H54 (cell line): ENCODE results near the gene TTLL1.

Source experiments
- DNase-seq: peaks from one replicate; pipeline ENCODE4 v3.0.0; 2011; ENCODE audit warnings: low spot score, mixed read lengths; ENCODE audit not compliant: insufficient read length
- FAIRE-seq: peaks from 3 replicates; lab custom pipeline; 2011; peaks lifted over from hg19 to GRCh38; lab: Jason Lieb, UNC
- POLR2A ChIP-seq: IDR thresholded peaks from 2 replicates; pipeline ENCODE4 v1.6.1; 2011; ENCODE audit warnings: low read depth, mild to moderate bottlenecking, low read length

The TTLL1 gene

GRCh38 chr22:42992886-42993479 is 96.2 kb downstream of the TTLL1 start:
- DNase-seq, result no peak
- no peak for TF ChIP-seq POLR2A
- FAIRE-seq, result no peak

- no peak for FAIRE-seq
- no peak for TF ChIP-seq POLR2A
- no peak for DNase-seq
Measured at GRCh38 chr22:42992092-42992491, 97.1 kb downstream of the TTLL1 start.

DNA sequence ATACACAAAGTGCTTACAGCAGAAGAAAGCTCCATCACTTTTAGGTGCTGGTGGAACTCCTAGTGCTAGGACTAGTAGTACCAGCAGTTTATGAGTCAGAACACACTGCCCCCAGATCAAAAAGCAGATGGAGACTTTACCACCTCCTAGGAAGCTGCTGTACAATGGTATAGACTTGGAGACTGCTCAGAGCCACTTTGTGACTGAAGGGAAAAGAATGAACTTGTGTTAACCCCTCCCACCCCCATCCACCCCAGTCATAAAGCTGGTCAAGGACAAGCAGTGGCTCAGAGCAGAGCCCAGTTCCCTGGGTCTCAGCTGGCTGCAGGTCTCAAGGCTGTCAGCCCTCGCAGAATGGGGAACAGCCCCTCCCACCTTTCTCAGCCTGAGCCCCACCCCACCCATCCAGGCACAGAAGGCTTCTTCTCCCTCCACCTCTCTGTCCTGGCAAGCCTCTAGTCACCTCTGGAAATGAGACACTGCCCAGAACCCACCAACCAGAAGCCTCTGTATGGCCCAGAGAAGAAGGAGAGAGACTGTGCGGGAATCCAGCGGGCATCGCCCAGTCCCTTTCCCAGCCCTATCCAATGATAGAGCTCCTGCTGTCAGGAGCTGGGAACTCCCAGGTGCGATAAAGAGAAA is 98.1 kb downstream of the TTLL1 start:
- TF ChIP-seq POLR2A, result no peak
- FAIRE-seq (peak; percentile 89), DNase-seq (peak; percentile 68)

DNA sequence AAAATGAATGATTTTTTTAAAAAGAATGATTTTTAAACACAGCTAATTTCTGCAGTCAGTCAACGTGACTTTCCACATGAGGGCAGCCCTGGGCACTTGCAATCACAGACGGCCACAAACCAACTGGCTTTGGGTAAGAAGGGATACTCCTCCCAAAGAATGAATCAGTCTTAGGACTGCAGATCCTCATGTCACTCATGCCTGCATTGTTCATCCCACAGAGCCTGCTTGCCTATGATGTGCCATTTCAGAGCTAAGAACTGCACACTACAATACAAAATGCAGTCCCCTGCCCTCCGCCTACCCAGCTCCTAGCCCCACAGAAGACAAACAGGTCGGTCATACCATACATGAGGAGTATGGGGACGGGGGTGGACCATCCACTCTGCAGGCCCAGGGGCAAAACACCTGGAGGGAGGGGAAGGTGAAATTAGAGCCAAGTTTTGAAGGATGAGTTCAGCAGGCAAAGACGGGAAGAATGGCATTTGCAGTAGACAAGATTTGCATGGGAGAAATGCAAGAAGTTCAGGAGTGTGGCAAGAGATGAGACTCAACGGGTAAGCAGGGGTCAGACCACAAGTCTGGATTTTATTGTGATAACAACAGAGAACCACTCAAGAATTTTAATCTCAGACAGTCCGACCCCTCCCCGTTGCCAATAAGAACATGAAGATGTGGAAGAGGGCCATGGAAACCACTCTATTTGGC is 98.9 kb downstream of the TTLL1 start:
- DNase-seq (peak; percentile 58), FAIRE-seq (peak; percentile 84)
- no peak for TF ChIP-seq POLR2A
